ENCODE results near the gene GPR21. TPM values are rescaled to one million over a fixed set of nuclear protein-coding genes. Genes with fewer than 3 reads are reported as not detected.

Gene GPR21
- total and polyA plus RNA-seq, 2 experiments from 2014 or later: 0.90 TPM; not detected in 1

GRCh38 chr9:123049589-123050222, 16.2 kb downstream of the GPR21 start:
- no peak for ATAC-seq
- H3K79me2 ChIP-seq (replicated peaks; ENCODE audit: insufficient read depth): no peaks in the 10 kb centered on the region
- H4K20me1 ChIP-seq (replicated peaks; ENCODE audit: insufficient read depth): no peaks in the 10 kb centered on the region
- no peak overlapping the region for H3K4me3 ChIP-seq
- no peak for TF ChIP-seq ZNF114 (CRISPR knock-in tag; IDR thresholded peaks at IDR 0.05)
- no peak for TF ChIP-seq EZH2phosphoT487 (IDR thresholded peaks at IDR 0.05; ENCODE audit: unreplicated experiment)
- no peak for TF ChIP-seq ETS1 (IDR thresholded peaks at IDR 0.05)
- no peak for TF ChIP-seq EZH2 (IDR thresholded peaks at IDR 0.05; ENCODE audit: low read depth, unreplicated experiment)
- TF ChIP-seq POLR2AphosphoS5 (IDR thresholded peaks at IDR 0.05; ENCODE audit: low read depth): no peak
- no peak for TF ChIP-seq REST (IDR thresholded peaks at IDR 0.05; ENCODE audit: unreplicated experiment)
- TF ChIP-seq CTCF (conservative IDR thresholded peaks at IDR 0.05; ENCODE audit: low read depth in 2 of 2): no peak
- no peak for TF ChIP-seq STAT1 (IDR thresholded peaks at IDR 0.05; ENCODE audit: unreplicated experiment)
- TF ChIP-seq CREB1 (CRISPR knock-in tag; IDR thresholded peaks at IDR 0.05; ENCODE audit: low read depth): no peak
- H3K27me3 ChIP-seq (ENCODE audit: insufficient read depth): no peaks in the 10 kb centered on the region
- peaks cover 9% of the 10 kb centered on the region; the same call in 1 of the 2 replicates for H3K4me1 ChIP-seq (ENCODE audit: insufficient read depth)
- Mint-ChIP-seq H3K27me3 (ENCODE audit: insufficient read depth, low read depth, poor library complexity) (peaks cover 2% of the 10 kb centered on the region), H3K36me3 (ENCODE audit: low read depth) (peaks cover 8% of the 10 kb centered on the region; the same call in 2 of the 3 replicates), H3K4me3 (no peak overlapping the region), H3K27ac (peak overlapping the region; percentile 14; the same call in 1 of the 2 replicates), H3K9me3 (no peaks in the 10 kb centered on the region), H3K4me1 (peaks cover 7% of the 10 kb centered on the region; the same call in 2 of the 3 replicates)
- no peaks in the 10 kb centered on the region; the same call in 1 of the 2 replicates for H3K36me3 ChIP-seq (ENCODE audit: insufficient read depth)
- no peak overlapping the region for H2AFZ ChIP-seq
- no peaks in the 10 kb centered on the region for H3F3A ChIP-seq (replicated peaks; ENCODE audit: low read depth)
- DNase-seq (ENCODE audit: low spot score): no peak
- H3K27ac ChIP-seq (ENCODE audit: low read depth): no peak overlapping the region
- no peaks in the 10 kb centered on the region for H3K9me2 ChIP-seq (ENCODE audit: insufficient read depth)
- H3K4me2 ChIP-seq: no peak overlapping the region
